ENCODE results near the gene LACRT. TPM values are rescaled to one million over a fixed set of nuclear protein-coding genes. Genes with fewer than 3 reads are reported as not detected.

Gene LACRT
- total and polyA plus RNA-seq, 2 of the 8 experiments (the other 6 are each of a cell fraction or from before 2014, with no cell fraction given) = not detected

DNA sequence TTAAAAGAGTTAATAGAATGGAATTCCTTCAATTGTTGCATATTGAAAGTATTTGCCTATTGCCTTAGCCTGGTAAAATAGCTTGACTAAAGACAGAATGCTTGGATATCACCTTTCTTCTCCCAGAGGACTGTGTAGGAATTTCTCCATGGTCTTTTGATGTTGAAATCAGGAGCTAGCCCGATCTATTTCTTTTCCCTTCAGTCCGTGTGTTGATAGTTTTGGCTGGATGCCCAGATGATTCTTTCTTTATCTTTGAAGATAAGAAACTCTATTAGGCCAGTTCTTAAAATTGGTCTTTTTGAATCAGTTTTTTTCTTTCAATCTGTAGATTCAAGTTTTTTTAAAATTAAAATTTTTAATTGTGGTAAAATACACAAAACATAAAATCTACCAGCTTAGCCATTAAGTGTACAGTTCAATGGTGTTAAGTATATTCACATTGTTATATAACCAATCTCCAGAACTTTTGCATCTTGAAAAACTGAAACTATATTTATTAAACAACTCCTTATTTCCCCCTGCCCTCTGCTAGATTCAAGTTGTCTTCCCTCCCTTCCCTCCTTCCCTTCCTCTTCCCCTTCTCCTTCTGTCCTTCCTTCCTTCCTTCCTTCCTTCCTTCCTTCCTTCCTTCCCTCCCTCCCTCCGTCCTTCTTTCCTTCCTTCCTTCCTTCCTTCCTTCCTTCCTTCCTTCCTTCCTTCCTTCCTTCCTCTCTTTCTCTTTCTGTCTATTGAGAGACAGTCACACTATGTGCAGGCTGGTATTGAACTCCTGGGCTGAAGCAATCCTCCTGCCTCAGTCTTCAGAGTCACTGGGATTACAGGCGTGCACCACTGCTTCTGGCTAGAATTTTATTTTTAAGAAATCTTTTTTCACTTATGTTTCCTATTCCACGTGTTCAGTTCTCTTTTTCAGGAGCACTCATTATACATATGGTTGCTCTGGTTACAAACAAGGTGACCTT, 10.1 kb downstream of the LACRT start:
- no peak overlapping the region for H2BK5ac ChIP-seq (ENCODE audit: low read depth, low read length)
- H3K4ac ChIP-seq (replicated peaks; ENCODE audit: insufficient read length, low read depth, low read length) = no peak overlapping the region
- H3K56ac ChIP-seq (replicated peaks; ENCODE audit: insufficient read length, low read depth, low read length) = no peak overlapping the region
- H2AK5ac ChIP-seq (ENCODE audit: low read depth, low read length) = no peak overlapping the region
- H4K8ac ChIP-seq (ENCODE audit: extremely low read depth, insufficient read depth, low read length) = no peak overlapping the region
- FAIRE-seq = no peak
- H3K9me3 ChIP-seq (ENCODE audit: insufficient read depth in 2 of 2, low read depth in 1 of 2, low read length in 1 of 2) = peaks cover 16 to 20% of the 10 kb centered on the region in 2 experiments
- H3K9ac ChIP-seq (replicated peaks in 1 of 4; ENCODE audit: extremely low read depth in 1 of 4, low read depth in 3 of 4, low read length in 3 of 4) = no peak overlapping the region
- no peak overlapping the region for H3K23ac ChIP-seq (ENCODE audit: insufficient read length)
- TF ChIP-seq POLR2AphosphoS5 (IDR thresholded peaks at IDR 0.05; ENCODE audit: low read depth, low read length) (no peak), CHD2 (IDR thresholded peaks at IDR 0.05; ENCODE audit: low read length) (no peak), GABPA (IDR thresholded peaks at IDR 0.05; ENCODE audit: borderline replicate concordance, insufficient read depth, low read length) (no peak), SRF (IDR thresholded peaks at IDR 0.05; ENCODE audit: low read depth, low read length) (no peak)
- H4K20me1 ChIP-seq (replicated peaks in 1 of 2; ENCODE audit: control insufficient read depth in 1 of 2, insufficient read depth in 2 of 2, low read length in 2 of 2) = no peaks in the 10 kb centered on the region
- no peak overlapping the region for H2BK120ac ChIP-seq (replicated peaks; ENCODE audit: low read depth, low read length)
- no peaks in the 10 kb centered on the region for H3K4me1 ChIP-seq (replicated peaks in 1 of 4; ENCODE audit: control insufficient read depth in 3 of 4, insufficient read depth in 4 of 4, low read length in 3 of 4)
- H2BK20ac ChIP-seq (ENCODE audit: low read length) = no peak overlapping the region
- CTCF ChIA-PET (ENCODE audit: partially characterized antibody) = interaction anchor here (0.6 to 3.3 kb wide), 9 partner anchors 8 to 445 kb away, joined by 3 to 22 read pairs (median 3); partner anchors contain the start of gene LACRT
- no peak for DNase-seq (ENCODE audit: low read depth in 1 of 2, low spot score in 2 of 2)
- no peak overlapping the region for H3K14ac ChIP-seq (ENCODE audit: insufficient read length)
- no peak overlapping the region for H3K4me2 ChIP-seq (ENCODE audit: insufficient read depth in 1 of 2, low read depth in 2 of 2, low read length in 2 of 2)
- H2BK12ac ChIP-seq (ENCODE audit: low read depth, low read length) = no peak overlapping the region
- no peaks in the 10 kb centered on the region for H3K36me3 ChIP-seq (ENCODE audit: control insufficient read depth in 2 of 4, insufficient read depth in 4 of 4, low read length in 3 of 4)
- H2AFZ ChIP-seq (ENCODE audit: low read length) = no peak overlapping the region
- H3K27me3 ChIP-seq (replicated peaks in 1 of 4; ENCODE audit: control insufficient read depth in 3 of 4, extremely low read depth in 1 of 4, insufficient read depth in 3 of 4, low read length in 3 of 4) = peaks cover 0 to 1% (median 0%) of the 10 kb centered on the region in 4 experiments; a peak in 1 of 7 replicates
- WGBS, 2 experiments (ENCODE audit: extremely low coverage in 1 of 2, insufficient coverage in 1 of 2, insufficient read length in 1 of 2, insufficient replicate concordance in 2 of 2, low coverage in 1 of 2, low lambda C conversion rate in 2 of 2, missing lambda C conversion rate in 1 of 2) = 63% methylated on average over 5 of the region's 5 CpGs; no CpG with 5 or more reads in 1 of the 2 experiments
- H3K27ac ChIP-seq (ENCODE audit: low read depth, low read length) = no peak overlapping the region
- H3K79me2 ChIP-seq (ENCODE audit: control insufficient read depth in 1 of 2, insufficient read depth in 2 of 2, low read length in 2 of 2) = no peaks in the 10 kb centered on the region
- H3K4me3 ChIP-seq (ENCODE audit: extremely low read depth in 1 of 4, insufficient read depth in 2 of 4, low read depth in 3 of 4, low read length in 4 of 4) = no peak overlapping the region
- no peak overlapping the region for H3K18ac ChIP-seq (ENCODE audit: extremely low read depth, low read length)
- POLR2A ChIA-PET (ENCODE audit: partially characterized antibody) = no interaction called here
- no peaks in the 10 kb centered on the region for H3K79me1 ChIP-seq (ENCODE audit: low read depth, low read length)
- no peak overlapping the region for H2BK15ac ChIP-seq (ENCODE audit: low read length)
- H4K91ac ChIP-seq (replicated peaks; ENCODE audit: insufficient read length, low read length) = no peak overlapping the region
- no peaks in the 10 kb centered on the region for H3K23me2 ChIP-seq (ENCODE audit: low read depth, low read length)
- H4K5ac ChIP-seq (ENCODE audit: insufficient read length, low read depth, low read length) = no peak overlapping the region

Data from H1 (cell line).